SK-N-SH treated with all-trans-retinoic acid at 6 μM for 48 hours (cell line): ENCODE results near the gene CNPPD1.

Experiments used
- ATAC-seq: fragments of 200-7000 bp; cut with Tn5 transposase; 3 replicates; pipeline ENCODE4 v1.9.1; 2020; ENCODE audit warnings: mild to moderate bottlenecking, moderate library complexity
- ARNTL ChIP-seq: fragments of 450-650 bp; formaldehyde crosslinking; IDR thresholded peaks from 2 replicates; pipeline ENCODE4 v1.5.0; 2020; ENCODE audit warnings: low read depth, mild to moderate bottlenecking, moderate library complexity, borderline replicate concordance
- BACH2 ChIP-seq: fragments of 250-450 bp; sonication (Bioruptor Pico); IDR thresholded peaks from 2 replicates; pipeline ENCODE4 v1.9.0; 2021; ENCODE audit warnings: mild to moderate bottlenecking, borderline replicate concordance
- CREB5 ChIP-seq: fragments of 250-450 bp; sonication (Bioruptor Pico); IDR thresholded peaks from 2 replicates; pipeline ENCODE4 v1.5.1; 2020; ENCODE audit warnings: low read depth, mild to moderate bottlenecking, moderate library complexity
- CSDC2 ChIP-seq: fragments of 250-450 bp; sonication (Bioruptor Pico); IDR thresholded peaks from 2 replicates; pipeline ENCODE4 v1.5.0; 2020; ENCODE audit warnings: mild to moderate bottlenecking, moderate library complexity
- ESRRG ChIP-seq: fragments of 250-450 bp; sonication (Bioruptor Pico); IDR thresholded peaks from 2 replicates; pipeline ENCODE4 v1.6.1; 2021; ENCODE audit warnings: mild to moderate bottlenecking
- GLIS3 ChIP-seq: fragments of 250-450 bp; sonication (Bioruptor Pico); IDR thresholded peaks from 2 replicates; pipeline ENCODE4 v1.5.0; 2020; ENCODE audit warnings: mild to moderate bottlenecking, moderate library complexity
- ISL1 ChIP-seq: fragments of 250-450 bp; sonication (Bioruptor Pico); IDR thresholded peaks from 2 replicates; pipeline ENCODE4 v2.1.2; 2022; ENCODE audit warnings: mild to moderate bottlenecking, moderate library complexity
- OSR1 ChIP-seq: fragments of 250-450 bp; sonication (Bioruptor Pico); IDR thresholded peaks from 2 replicates; pipeline ENCODE4 v1.8.0; 2022; ENCODE audit warnings: moderate library complexity, mild to moderate bottlenecking, inconsistent platforms
- PPARA ChIP-seq: fragments of 250-450 bp; sonication (Bioruptor Pico); IDR thresholded peaks from 2 replicates; pipeline ENCODE4 v1.5.0; 2020; ENCODE audit warnings: mild to moderate bottlenecking, borderline replicate concordance
- RARB ChIP-seq: fragments of 250-450 bp; sonication (Bioruptor Pico); IDR thresholded peaks from 2 replicates; pipeline ENCODE4 v1.8.0; 2021; ENCODE audit warnings: mild to moderate bottlenecking, moderate library complexity
- SNAI2 ChIP-seq: fragments of 250-450 bp; sonication (Bioruptor Pico); IDR thresholded peaks from 2 replicates; pipeline ENCODE4 v1.5.0; 2020; ENCODE audit warnings: mild to moderate bottlenecking, moderate library complexity
- TCF4 ChIP-seq: fragments of 250-450 bp; sonication (Bioruptor Pico); IDR thresholded peaks from 2 replicates; pipeline ENCODE4 v1.8.0; 2021; ENCODE audit warnings: mild to moderate bottlenecking, moderate library complexity, borderline replicate concordance
- TSHZ2 ChIP-seq: fragments of 250-450 bp; sonication (Bioruptor Pico); IDR thresholded peaks from 2 replicates; pipeline ENCODE4 v1.5.0; 2020; ENCODE audit warnings: mild to moderate bottlenecking, moderate library complexity
- ZC3H10 ChIP-seq: fragments of 250-450 bp; sonication (Bioruptor Pico); IDR thresholded peaks from 2 replicates; pipeline ENCODE4 v1.5.1; 2021; ENCODE audit warnings: mild to moderate bottlenecking, moderate library complexity
- ZFP3 ChIP-seq: fragments of 250-450 bp; sonication (Bioruptor Pico); IDR thresholded peaks from 2 replicates; pipeline ENCODE4 v1.5.0; 2020; ENCODE audit warnings: mild to moderate bottlenecking, moderate library complexity
- ZFP30 ChIP-seq: fragments of 450-650 bp; formaldehyde crosslinking; IDR thresholded peaks from 2 replicates; pipeline ENCODE4 v1.5.0; 2022; ENCODE audit warnings: mild to moderate bottlenecking, moderate library complexity
- ZNF565 ChIP-seq: fragments of 450-650 bp; formaldehyde crosslinking; conservative IDR thresholded peaks from 2 replicates; pipeline ENCODE4 v1.5.0; 2020; ENCODE audit warnings: low read depth, mild to moderate bottlenecking, moderate library complexity
- ZNF8 ChIP-seq: fragments of 450-650 bp; formaldehyde crosslinking; IDR thresholded peaks from 2 replicates; pipeline ENCODE4 v1.5.0; 2020; ENCODE audit warnings: mild to moderate bottlenecking, moderate library complexity
- TF ChIP-seq, protein P1 (sequence below): fragments of 250-450 bp; sonication (Bioruptor Pico); IDR thresholded peaks from 2 replicates; pipeline ENCODE4 v1.8.0; 2021; ENCODE audit warnings: low read depth, mild to moderate bottlenecking, moderate library complexity, borderline replicate concordance
- TF ChIP-seq, protein P2 (sequence below): fragments of 250-450 bp; sonication (Bioruptor Pico); IDR thresholded peaks from 2 replicates; pipeline ENCODE4 v1.8.0; 2020; ENCODE audit warnings: mild to moderate bottlenecking, moderate library complexity, borderline replicate concordance

CNPPD1 gene

GRCh38 chr2:219184121-219184520 lies 7.4 kb upstream of the CNPPD1 start:
- TF ChIP-seq GLIS3 (no peak), OSR1 (CRISPR knock-in tag) (no peak), ZC3H10 (CRISPR knock-in tag) (no peak), ZFP3 (CRISPR knock-in tag) (no peak), ZNF565 (CRISPR knock-in tag) (no peak), ISL1 (CRISPR knock-in tag) (no peak), TSHZ2 (no peak), PPARA (CRISPR knock-in tag) (no peak), TCF4 (CRISPR knock-in tag) (no peak)
- TF ChIP-seq, protein P1, sequence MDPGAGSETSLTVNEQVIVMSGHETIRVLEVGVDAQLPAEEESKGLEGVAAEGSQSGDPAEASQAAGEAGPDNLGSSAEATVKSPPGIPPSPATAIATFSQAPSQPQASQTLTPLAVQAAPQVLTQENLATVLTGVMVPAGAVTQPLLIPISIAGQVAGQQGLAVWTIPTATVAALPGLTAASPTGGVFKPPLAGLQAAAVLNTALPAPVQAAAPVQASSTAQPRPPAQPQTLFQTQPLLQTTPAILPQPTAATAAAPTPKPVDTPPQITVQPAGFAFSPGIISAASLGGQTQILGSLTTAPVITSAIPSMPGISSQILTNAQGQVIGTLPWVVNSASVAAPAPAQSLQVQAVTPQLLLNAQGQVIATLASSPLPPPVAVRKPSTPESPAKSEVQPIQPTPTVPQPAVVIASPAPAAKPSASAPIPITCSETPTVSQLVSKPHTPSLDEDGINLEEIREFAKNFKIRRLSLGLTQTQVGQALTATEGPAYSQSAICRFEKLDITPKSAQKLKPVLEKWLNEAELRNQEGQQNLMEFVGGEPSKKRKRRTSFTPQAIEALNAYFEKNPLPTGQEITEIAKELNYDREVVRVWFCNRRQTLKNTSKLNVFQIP (CRISPR knock-in tag): no peak
- TF ChIP-seq, protein P2, sequence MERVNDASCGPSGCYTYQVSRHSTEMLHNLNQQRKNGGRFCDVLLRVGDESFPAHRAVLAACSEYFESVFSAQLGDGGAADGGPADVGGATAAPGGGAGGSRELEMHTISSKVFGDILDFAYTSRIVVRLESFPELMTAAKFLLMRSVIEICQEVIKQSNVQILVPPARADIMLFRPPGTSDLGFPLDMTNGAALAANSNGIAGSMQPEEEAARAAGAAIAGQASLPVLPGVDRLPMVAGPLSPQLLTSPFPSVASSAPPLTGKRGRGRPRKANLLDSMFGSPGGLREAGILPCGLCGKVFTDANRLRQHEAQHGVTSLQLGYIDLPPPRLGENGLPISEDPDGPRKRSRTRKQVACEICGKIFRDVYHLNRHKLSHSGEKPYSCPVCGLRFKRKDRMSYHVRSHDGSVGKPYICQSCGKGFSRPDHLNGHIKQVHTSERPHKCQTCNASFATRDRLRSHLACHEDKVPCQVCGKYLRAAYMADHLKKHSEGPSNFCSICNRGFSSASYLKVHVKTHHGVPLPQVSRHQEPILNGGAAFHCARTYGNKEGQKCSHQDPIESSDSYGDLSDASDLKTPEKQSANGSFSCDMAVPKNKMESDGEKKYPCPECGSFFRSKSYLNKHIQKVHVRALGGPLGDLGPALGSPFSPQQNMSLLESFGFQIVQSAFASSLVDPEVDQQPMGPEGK (CRISPR knock-in tag): no peak
- ATAC-seq: no peak

- ATAC-seq: no peak
- no peak for TF ChIP-seq CSDC2
- TF ChIP-seq ZC3H10 (CRISPR knock-in tag): no peak
- TF ChIP-seq ZNF8 (CRISPR knock-in tag): no peak
- no peak for TF ChIP-seq ARNTL (CRISPR knock-in tag)
- TF ChIP-seq ZNF565 (CRISPR knock-in tag): no peak
- TF ChIP-seq RARB: no peak
These were observed 6.5 kb upstream of the CNPPD1 start for GRCh38 chr2:219183151-219183772.

- TF ChIP-seq ESRRG (CRISPR knock-in tag): no peak
- no peak for TF ChIP-seq GLIS3
- no peak for TF ChIP-seq ZFP3 (CRISPR knock-in tag)
- no peak for TF ChIP-seq ZFP30
- no peak for TF ChIP-seq ARNTL (CRISPR knock-in tag)
- no peak for ATAC-seq
These were observed 5.8 kb upstream of the CNPPD1 start for GRCh38 chr2:219182331-219183150.

GRCh38 chr2:219181531-219181930 lies 4.8 kb upstream of the CNPPD1 start:
- no peak for ATAC-seq
- TF ChIP-seq BACH2 (no peak), SNAI2 (CRISPR knock-in tag) (no peak), CREB5 (CRISPR knock-in tag) (no peak), TCF4 (CRISPR knock-in tag) (no peak)
